Sciatic nerve (tissue), 2 donors: ENCODE measurements around the gene NTM. TPM values are rescaled to one million over a fixed set of nuclear protein-coding genes. Genes with fewer than 3 reads are reported as not detected.
A peak's percentile ranks its signal among the peaks of the same experiment; 100 is the strongest.
"Not testable (repeated sequence)": the region's sequence is repeated elsewhere in the genome, so short reads cannot be mapped to it uniquely, and the experiment has no call there.

Source experiments
- ATAC-seq: fragments of 200-7000 bp; cut with Tn5 transposase; one replicate; pipeline ENCODE4 v1.9.1; 2020; ENCODE audit warnings: mild to moderate bottlenecking, moderate library complexity
- DNase-seq: peaks from one replicate; pipeline ENCODE4 v3.0.0-alpha.2; 2020; ENCODE audit warnings: low spot score
- intact Hi-C: fragments of 100-400 bp; cut with DNase I; formaldehyde crosslinking; loops from one replicate; pipeline ENCODE4 v1.14.2; 2022
- total RNA-seq: library from RNA; stranded (reverse); fragmentation: NEBNext Ultra II Directional; extraction: Animal tissue kit (Norgen Biotek cat#: 25700); gene quantifications from one replicate; pipeline ENCODE4 v1.2.1, GENCODE V29; 2021
- donor health status: DM: no; HTN: no; CAD: no.
- donor health status: DM: no; HTN: no; CAD: no.

The NTM gene
- total RNA-seq, 1 donor from 2014 or later = 19.5 TPM

DNA sequence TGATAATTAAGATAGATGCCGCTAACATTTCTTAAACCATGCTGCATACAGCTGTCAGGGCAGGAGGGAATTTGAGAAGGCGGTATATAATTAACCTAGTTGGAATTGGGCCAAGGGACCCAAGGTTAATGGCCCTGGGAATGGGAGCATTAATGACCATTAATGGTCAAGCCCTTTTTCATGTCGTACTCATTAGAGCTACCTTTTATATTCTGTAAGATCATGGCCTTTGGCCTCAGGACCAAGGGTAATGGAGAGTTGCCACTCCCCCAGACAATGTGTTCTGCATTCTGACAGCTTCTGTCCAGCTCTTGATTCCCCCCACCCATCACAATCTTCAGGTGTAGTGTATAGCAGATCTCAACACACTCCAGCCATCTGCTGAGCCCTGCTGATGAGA is 111.6 kb downstream of the NTM start:
- ATAC-seq = no peak
- intact Hi-C loops = no loop called here
- no peak for DNase-seq

DNA sequence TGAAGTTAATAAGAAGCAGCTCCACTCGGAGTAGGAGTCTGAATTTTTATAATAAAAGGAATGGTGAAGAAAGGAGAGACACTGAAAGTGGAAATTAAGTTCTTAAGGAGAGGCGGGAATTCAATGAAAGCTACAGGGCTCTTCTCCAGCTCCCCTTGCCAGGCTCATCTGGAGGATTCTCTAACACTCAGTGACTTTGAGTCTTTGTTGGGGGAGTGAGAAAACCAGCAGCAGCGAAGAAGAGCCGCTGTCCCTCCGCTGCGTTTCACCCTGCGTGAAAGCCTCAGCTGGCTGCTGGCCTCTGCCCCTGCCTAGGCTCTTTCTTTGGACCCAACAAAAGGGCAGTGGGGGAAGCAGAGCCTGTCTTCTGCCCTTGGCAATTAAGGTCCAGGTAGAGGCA is 113.0 kb downstream of the NTM start:
- no peak for DNase-seq
- no peak for ATAC-seq

DNA sequence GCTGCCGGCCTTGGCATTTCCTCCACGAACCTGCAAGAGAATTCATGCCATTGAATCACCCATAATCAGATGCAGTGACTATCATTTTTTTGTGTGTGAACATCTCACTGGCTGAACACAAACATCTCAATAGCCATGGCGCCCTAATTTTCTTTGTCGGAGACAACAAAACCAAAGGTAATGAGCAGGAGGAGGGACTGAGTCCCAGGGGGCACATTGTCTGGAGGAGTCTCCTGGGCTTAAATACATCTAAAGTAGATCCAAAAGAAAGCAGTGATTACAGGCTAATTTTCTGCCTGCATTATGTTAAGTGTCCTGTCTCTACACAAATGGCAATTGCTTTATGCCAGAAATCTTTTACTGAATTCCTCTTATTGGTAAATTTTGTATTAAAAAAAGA is 113.5 kb downstream of the NTM start:
- ATAC-seq = no peak
- no peak for DNase-seq
- intact Hi-C loops = no loop called here

More for the DNA sequence above, 113.0 kb downstream of the NTM start:
- intact Hi-C loops = no loop called here

GRCh38 chr11:131486100-131486499 is 115.7 kb downstream of the NTM start:
- no peak for ATAC-seq
- DNase-seq = no peak
- intact Hi-C loops = no loop called here

- no peak for DNase-seq
- intact Hi-C loops = no loop called here
- ATAC-seq = no peak
Observed at GRCh38 chr11:131486937-131487635, 116.7 kb downstream of the NTM start.

DNA sequence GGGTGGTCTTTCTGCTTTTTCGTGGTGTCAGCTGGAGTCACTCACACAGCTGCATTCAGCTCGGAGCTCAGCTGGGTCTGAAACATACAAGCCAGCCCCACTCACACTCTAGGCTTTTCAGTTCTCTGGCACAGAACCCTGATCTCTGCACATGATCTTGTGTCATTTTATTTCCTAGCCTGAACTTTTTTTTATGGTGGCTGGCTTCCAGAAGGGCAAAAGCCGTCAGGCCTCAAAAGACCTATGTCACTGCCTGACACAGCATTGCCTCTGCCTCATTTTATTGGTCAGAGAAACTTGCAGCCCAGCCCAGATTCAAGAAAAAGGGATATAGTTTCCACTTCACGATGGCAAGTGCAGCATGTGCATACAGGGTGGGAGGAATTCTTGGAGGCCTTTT is 117.8 kb downstream of the NTM start:
- ATAC-seq = peak; percentile 56
- DNase-seq = no peak
- intact Hi-C loops = no loop called here

GRCh38 chr11:131491503-131491902 is 121.1 kb downstream of the NTM start:
- no peak for ATAC-seq
- intact Hi-C loops = no loop called here
- DNase-seq = no peak

GRCh38 chr11:131495423-131495822 is 125.0 kb downstream of the NTM start:
- intact Hi-C loops = no loop called here
- DNase-seq (peak; percentile 64), ATAC-seq (peak; percentile 93)

- intact Hi-C loops, DNase-seq, ATAC-seq: not testable (repeated sequence)
Observed at GRCh38 chr11:131497686-131498085, 127.3 kb downstream of the NTM start.

DNA sequence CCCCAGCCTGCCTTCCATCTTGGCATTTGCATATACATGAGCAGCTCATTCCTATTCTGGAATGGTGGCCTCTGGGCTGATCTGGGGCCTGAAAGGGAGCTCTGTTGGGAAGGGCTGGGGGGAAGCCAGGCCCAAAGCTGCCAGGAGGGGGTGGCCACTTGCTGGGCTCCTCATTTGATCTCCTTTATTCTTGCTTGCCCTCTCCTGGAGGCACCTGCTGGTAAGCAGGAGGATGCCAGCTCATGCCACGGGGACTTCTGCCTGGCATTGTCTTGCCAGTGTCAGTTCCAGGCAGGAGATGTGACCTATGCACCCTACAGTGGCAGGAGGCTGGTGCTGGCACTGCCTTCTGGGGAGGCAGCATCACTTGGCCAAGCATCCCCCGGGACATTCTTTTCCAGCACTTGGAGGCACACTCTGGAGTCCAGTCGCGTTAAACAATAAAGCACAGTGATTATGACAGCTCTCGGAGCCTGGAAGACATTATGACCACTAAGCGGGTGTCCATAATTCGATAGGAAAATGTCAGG is 128.3 kb downstream of the NTM start:
- intact Hi-C loops = no loop called here
- DNase-seq (no peak), ATAC-seq (no peak)

- ATAC-seq = no peak
- intact Hi-C loops = no loop called here
- no peak for DNase-seq
Observed at GRCh38 chr11:131499199-131499598, 128.8 kb downstream of the NTM start.

- intact Hi-C loops = no loop called here
- DNase-seq (no peak), ATAC-seq (no peak)
Observed at GRCh38 chr11:131503017-131503416, 132.6 kb downstream of the NTM start.

- no peak for ATAC-seq
- no peak for DNase-seq
- intact Hi-C loops = no loop called here
Observed at GRCh38 chr11:131504199-131504949, 134.0 kb downstream of the NTM start.

DNA sequence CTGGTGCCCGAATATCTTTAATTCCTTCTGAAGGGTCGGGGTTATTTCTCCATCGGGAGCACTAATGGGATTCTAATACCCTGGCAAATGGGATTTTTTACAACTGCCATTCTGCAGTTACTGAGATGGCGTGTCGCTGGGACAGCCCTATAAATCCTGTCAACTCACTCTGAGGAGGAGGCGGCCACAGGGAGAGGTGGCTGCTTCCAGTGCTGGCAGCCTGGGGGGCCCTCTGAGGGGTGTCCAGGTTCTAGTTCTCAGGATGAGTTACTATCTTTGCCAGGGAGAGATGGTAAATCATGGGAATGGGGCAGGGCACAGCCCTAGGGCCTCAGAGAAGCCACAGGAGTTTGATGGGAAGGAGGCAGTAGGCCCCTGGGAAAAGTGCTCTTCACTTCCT is 135.9 kb downstream of the NTM start:
- intact Hi-C loops = no loop called here
- no peak for DNase-seq
- no peak for ATAC-seq

DNA sequence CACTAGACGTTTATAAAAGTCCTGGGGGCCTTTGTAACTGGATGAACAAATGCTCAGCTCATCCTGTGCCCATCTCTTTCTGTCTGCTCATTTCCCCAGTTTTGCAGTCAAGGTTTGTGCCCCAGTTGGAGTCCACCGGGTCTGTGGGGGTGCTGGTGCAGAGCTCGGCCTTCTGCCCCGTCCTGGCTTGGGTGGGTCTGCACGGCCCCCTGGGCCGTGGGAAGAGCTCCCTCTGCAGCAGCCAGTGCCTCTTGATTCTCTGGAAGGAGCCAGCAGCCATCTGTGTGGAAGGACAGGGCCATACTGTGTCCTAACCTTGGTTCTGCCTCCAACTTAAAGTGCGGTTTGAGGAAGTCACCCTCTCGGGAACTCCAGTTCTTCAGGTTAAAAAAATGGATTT is 140.2 kb downstream of the NTM start:
- DNase-seq = no peak
- no peak for ATAC-seq
- intact Hi-C loops = no loop called here

- ATAC-seq (no peak), DNase-seq (no peak)
- intact Hi-C loops = no loop called here
Observed at GRCh38 chr11:131511794-131512193, 141.4 kb downstream of the NTM start.

- DNase-seq (no peak), ATAC-seq (no peak)
- intact Hi-C loops = no loop called here
Observed at GRCh38 chr11:131512228-131512627, 141.8 kb downstream of the NTM start.

- ATAC-seq (no peak), DNase-seq (no peak)
- intact Hi-C loops = no loop called here
Observed at GRCh38 chr11:131514062-131514461, 143.6 kb downstream of the NTM start.

DNA sequence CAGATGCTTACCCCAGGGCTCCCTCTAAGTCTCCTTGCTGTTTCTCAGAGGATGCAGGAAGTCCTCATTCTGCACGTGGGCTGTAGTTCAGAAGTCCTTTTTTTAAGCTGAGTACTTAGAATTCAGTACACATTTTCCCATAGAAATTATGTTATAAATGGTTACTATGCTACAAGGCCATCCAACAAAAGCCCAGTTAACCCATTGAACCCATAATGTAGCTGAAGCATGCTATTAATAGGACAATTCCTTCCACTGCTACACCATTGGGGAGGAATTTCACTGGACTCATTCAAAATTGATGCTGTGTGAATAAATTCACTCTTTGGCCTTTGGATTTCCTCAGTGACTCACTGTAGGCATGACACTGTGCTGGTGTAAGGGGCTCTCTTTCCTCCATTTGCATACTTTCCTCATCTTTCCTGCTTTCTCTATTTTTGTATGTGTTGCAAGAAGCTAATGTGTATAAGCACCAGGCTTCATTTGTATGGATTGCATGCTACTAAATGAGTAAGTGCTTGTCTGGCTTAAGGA is 148.0 kb downstream of the NTM start:
- intact Hi-C loops = no loop called here
- no peak for ATAC-seq
- no peak for DNase-seq

GRCh38 chr11:131522851-131523250 is 152.4 kb downstream of the NTM start:
- DNase-seq = no peak

More at GRCh38 chr11:131522851-131523250, 152.4 kb downstream of the NTM start:
- ATAC-seq = no peak
- intact Hi-C loops = no loop called here
